Type B pancreatic cell (in vitro differentiated cells): ENCODE measurements around the gene ADI1. TPM values are rescaled to one million over a fixed set of nuclear protein-coding genes. Genes with fewer than 3 reads are reported as not detected.

ENCODE experiments used
- DNase-seq: peaks from one replicate; pipeline ENCODE4 v3.0.0; 2021; ENCODE audit warnings: mixed read lengths; ENCODE audit not compliant: unreplicated experiment; ENCODE audit errors: extremely low spot score
- H3K27ac Mint-ChIP-seq: 2 replicates; pipeline ENCODE4 v1.8.0; 2021; ENCODE audit warnings: mild to moderate bottlenecking, mixed read lengths
- H3K27me3 Mint-ChIP-seq: 2 replicates; pipeline ENCODE4 v1.8.0; 2021; ENCODE audit warnings: mixed read lengths
- H3K36me3 Mint-ChIP-seq: 2 replicates; pipeline ENCODE4 v1.8.0; 2021; ENCODE audit warnings: mixed read lengths
- H3K4me1 Mint-ChIP-seq: one replicate; pipeline ENCODE4 v1.8.0; 2021; ENCODE audit warnings: mixed read lengths; ENCODE audit not compliant: unreplicated experiment
- H3K4me3 Mint-ChIP-seq: 2 replicates; pipeline ENCODE4 v1.8.0; 2021; ENCODE audit warnings: mild to moderate bottlenecking, mixed read lengths
- H3K9me3 Mint-ChIP-seq: 2 replicates; pipeline ENCODE4 v1.8.0; 2021; ENCODE audit warnings: mixed read lengths
- total RNA-seq: library from RNA; stranded (reverse); gene quantifications from 2 replicates; pipeline ENCODE4 v1.2.1, GENCODE V29; 2021; ENCODE audit warnings: low replicate concordance
- TF ChIP-seq, protein P1 (sequence below): fragments of 200-600 bp; sonication (generic); conservative IDR thresholded peaks from 2 replicates; pipeline ENCODE4 v1.5.0; 2021; ENCODE audit warnings: antibody characterized with exemption, mild to moderate bottlenecking

The ADI1 gene
- total RNA-seq, 1 donor from 2014 or later: 40.0 TPM

- Mint-ChIP-seq H3K9me3 (no peaks in the 10 kb centered on the region), H3K36me3 (peaks cover 14% of the 10 kb centered on the region), H3K4me3 (no peak overlapping the region), H3K27ac (no peak overlapping the region), H3K4me1 (peaks cover 6% of the 10 kb centered on the region), H3K27me3 (no peaks in the 10 kb centered on the region)
- TF ChIP-seq, protein P1, sequence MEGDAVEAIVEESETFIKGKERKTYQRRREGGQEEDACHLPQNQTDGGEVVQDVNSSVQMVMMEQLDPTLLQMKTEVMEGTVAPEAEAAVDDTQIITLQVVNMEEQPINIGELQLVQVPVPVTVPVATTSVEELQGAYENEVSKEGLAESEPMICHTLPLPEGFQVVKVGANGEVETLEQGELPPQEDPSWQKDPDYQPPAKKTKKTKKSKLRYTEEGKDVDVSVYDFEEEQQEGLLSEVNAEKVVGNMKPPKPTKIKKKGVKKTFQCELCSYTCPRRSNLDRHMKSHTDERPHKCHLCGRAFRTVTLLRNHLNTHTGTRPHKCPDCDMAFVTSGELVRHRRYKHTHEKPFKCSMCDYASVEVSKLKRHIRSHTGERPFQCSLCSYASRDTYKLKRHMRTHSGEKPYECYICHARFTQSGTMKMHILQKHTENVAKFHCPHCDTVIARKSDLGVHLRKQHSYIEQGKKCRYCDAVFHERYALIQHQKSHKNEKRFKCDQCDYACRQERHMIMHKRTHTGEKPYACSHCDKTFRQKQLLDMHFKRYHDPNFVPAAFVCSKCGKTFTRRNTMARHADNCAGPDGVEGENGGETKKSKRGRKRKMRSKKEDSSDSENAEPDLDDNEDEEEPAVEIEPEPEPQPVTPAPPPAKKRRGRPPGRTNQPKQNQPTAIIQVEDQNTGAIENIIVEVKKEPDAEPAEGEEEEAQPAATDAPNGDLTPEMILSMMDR: no peak
- DNase-seq: no peak
These were observed 40.4 kb downstream of the ADI1 start for GRCh38 chr2:3478846-3479385.

DNA sequence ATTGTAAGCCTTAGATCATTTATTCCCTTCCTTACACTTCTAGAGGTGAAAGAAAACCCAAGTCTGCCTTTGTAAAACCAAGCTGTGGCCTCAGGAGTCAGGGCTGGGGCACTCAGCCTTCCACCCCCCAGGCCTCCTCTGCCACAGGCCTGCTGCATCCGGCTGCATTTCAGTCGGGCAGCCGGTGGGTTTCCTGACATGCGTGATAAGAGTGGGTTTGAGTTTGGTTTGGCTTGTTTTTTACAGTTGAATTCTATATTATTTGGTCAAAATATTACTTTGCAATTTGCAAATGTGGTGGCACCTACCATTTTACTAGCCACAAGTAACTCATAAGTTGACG lies 42.4 kb downstream of the ADI1 start:
- Mint-ChIP-seq H3K4me3 (no peak overlapping the region), H3K4me1 (peaks cover 6% of the 10 kb centered on the region), H3K27ac (no peak overlapping the region), H3K27me3 (no peaks in the 10 kb centered on the region), H3K36me3 (peaks cover 22% of the 10 kb centered on the region), H3K9me3 (no peaks in the 10 kb centered on the region)
- TF ChIP-seq, protein P1: no peak
- DNase-seq: no peak

- no peak for DNase-seq
- TF ChIP-seq, protein P1: no peak
- Mint-ChIP-seq H3K27me3 (no peaks in the 10 kb centered on the region), H3K27ac (peak overlapping the region; percentile 65), H3K4me1 (peaks cover 6% of the 10 kb centered on the region), H3K36me3 (peaks cover 22% of the 10 kb centered on the region), H3K4me3 (no peak overlapping the region), H3K9me3 (no peaks in the 10 kb centered on the region)
These were observed 42.9 kb downstream of the ADI1 start for GRCh38 chr2:3476321-3476984.

- H3K4me1 Mint-ChIP-seq: peaks cover 6% of the 10 kb centered on the region
- H3K27ac Mint-ChIP-seq: peak overlapping the region; percentile 65
- no peak for DNase-seq
- no peak overlapping the region for H3K4me3 Mint-ChIP-seq
- H3K36me3 Mint-ChIP-seq: peaks cover 22% of the 10 kb centered on the region
- TF ChIP-seq, protein P1: no peak
- H3K9me3 Mint-ChIP-seq: no peaks in the 10 kb centered on the region
- no peaks in the 10 kb centered on the region for H3K27me3 Mint-ChIP-seq
These were observed 43.6 kb downstream of the ADI1 start for GRCh38 chr2:3475771-3476170.

DNA sequence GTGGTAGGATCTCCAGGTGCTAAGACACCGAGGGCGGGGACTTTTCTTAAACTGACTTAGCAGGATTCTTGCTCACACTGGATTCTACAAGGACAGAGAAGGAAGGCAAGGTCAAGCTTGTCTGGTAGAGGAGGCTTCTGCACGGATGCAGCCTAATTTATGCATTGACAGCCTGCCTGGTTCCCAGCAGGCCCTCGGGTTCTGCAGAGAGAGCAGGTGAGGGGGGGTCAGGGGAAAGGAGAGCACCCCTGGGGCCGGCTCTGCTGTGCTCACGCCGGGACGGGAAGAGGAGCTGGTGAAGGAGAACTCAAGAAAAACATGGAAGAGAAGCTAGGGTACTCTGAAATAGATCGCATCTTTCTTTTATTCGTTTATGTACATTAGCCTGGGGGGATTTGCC lies 46.4 kb downstream of the ADI1 start:
- TF ChIP-seq, protein P1: no peak
- Mint-ChIP-seq H3K27ac (peak overlapping the region; percentile 87), H3K9me3 (no peaks in the 10 kb centered on the region), H3K4me1 (peaks cover 6% of the 10 kb centered on the region), H3K27me3 (no peaks in the 10 kb centered on the region), H3K36me3 (peaks cover 21% of the 10 kb centered on the region), H3K4me3 (peak overlapping the region; percentile 60)
- DNase-seq: no peak
